Activated CD4-positive, alpha-beta T cell treated with anti-CD3 and anti-CD28 coated beads, Interleukin-2, amount 10 ng/mL, durations not matched to agents 24 days and 14 days (primary cell): ENCODE results near the gene PTPRZ1. TPM values are rescaled to one million over a fixed set of nuclear protein-coding genes. Genes with fewer than 3 reads are reported as not detected.

Source experiments
- DNase-seq: peaks from one replicate; pipeline ENCODE4 v3.0.0; 2022
- H3K27ac Mint-ChIP-seq: one replicate; pipeline ENCODE4 v1.8.0; 2022; ENCODE audit warnings: mild to moderate bottlenecking, mixed read lengths
- H3K27me3 Mint-ChIP-seq: one replicate; pipeline ENCODE4 v1.8.0; 2022; ENCODE audit warnings: mixed read lengths
- H3K36me3 Mint-ChIP-seq: one replicate; pipeline ENCODE4 v1.8.0; 2022; ENCODE audit warnings: low read depth, mild to moderate bottlenecking, mixed read lengths
- H3K4me1 Mint-ChIP-seq: one replicate; pipeline ENCODE4 v1.8.0; 2021; ENCODE audit warnings: mixed read lengths
- H3K4me3 Mint-ChIP-seq: one replicate; pipeline ENCODE4 v1.8.0; 2022; ENCODE audit warnings: mild to moderate bottlenecking, moderate library complexity, mixed read lengths
- H3K9me3 Mint-ChIP-seq: one replicate; pipeline ENCODE4 v1.8.0; 2021; ENCODE audit warnings: mixed read lengths
- intact Hi-C: fragments of 100-400 bp; cut with micrococcal nuclease; formaldehyde crosslinking; loops from one replicate; pipeline ENCODE4 v1.15.1; 2023
- total RNA-seq: library from RNA; stranded (reverse); gene quantifications from 2 replicates; pipeline ENCODE4 v1.2.3, GENCODE V29; 2022

Gene PTPRZ1
- total RNA-seq, 1 donor from 2014 or later, result not detected

GRCh38 chr7:122063146-122063545 is 190.2 kb downstream of the PTPRZ1 start:
- no peaks in the 10 kb centered on the region for H3K4me1 Mint-ChIP-seq
- no peak overlapping the region for H3K27ac Mint-ChIP-seq
- H3K9me3 Mint-ChIP-seq, result no peaks in the 10 kb centered on the region
- H3K36me3 Mint-ChIP-seq, result no peaks in the 10 kb centered on the region
- H3K27me3 Mint-ChIP-seq, result no peaks in the 10 kb centered on the region
- intact Hi-C loops, result no loop called here
- no peak overlapping the region for H3K4me3 Mint-ChIP-seq
- DNase-seq, result no peak

GRCh38 chr7:122064971-122065370 is 192.0 kb downstream of the PTPRZ1 start:
- Mint-ChIP-seq H3K4me3 (no peak overlapping the region), H3K27me3 (no peaks in the 10 kb centered on the region), H3K9me3 (no peaks in the 10 kb centered on the region), H3K27ac (no peak overlapping the region), H3K36me3 (no peaks in the 10 kb centered on the region), H3K4me1 (no peaks in the 10 kb centered on the region)
- intact Hi-C loops, result no loop called here
- DNase-seq, result no peak

GRCh38 chr7:122067077-122067476 is 194.1 kb downstream of the PTPRZ1 start:
- no peaks in the 10 kb centered on the region for H3K9me3 Mint-ChIP-seq
- no peaks in the 10 kb centered on the region for H3K27me3 Mint-ChIP-seq
- H3K27ac Mint-ChIP-seq, result no peak overlapping the region
- intact Hi-C loops, result no loop called here
- H3K4me3 Mint-ChIP-seq, result no peak overlapping the region
- DNase-seq, result no peak
- H3K4me1 Mint-ChIP-seq, result no peaks in the 10 kb centered on the region
- no peaks in the 10 kb centered on the region for H3K36me3 Mint-ChIP-seq

- no peaks in the 10 kb centered on the region for H3K4me1 Mint-ChIP-seq
- H3K27ac Mint-ChIP-seq, result no peak overlapping the region
- no peaks in the 10 kb centered on the region for H3K36me3 Mint-ChIP-seq
- H3K27me3 Mint-ChIP-seq, result no peaks in the 10 kb centered on the region
- DNase-seq, result no peak
- intact Hi-C loops, result no loop called here
- no peak overlapping the region for H3K4me3 Mint-ChIP-seq
- H3K9me3 Mint-ChIP-seq, result no peaks in the 10 kb centered on the region
These were observed 195.1 kb downstream of the PTPRZ1 start for GRCh38 chr7:122068046-122068445.

GRCh38 chr7:122068999-122069398 is 196.0 kb downstream of the PTPRZ1 start:
- no peaks in the 10 kb centered on the region for H3K27me3 Mint-ChIP-seq
- H3K4me3 Mint-ChIP-seq, result no peak overlapping the region
- no peaks in the 10 kb centered on the region for H3K4me1 Mint-ChIP-seq
- intact Hi-C loops, result no loop called here
- DNase-seq, result no peak
- H3K27ac Mint-ChIP-seq, result no peak overlapping the region
- H3K36me3 Mint-ChIP-seq, result no peaks in the 10 kb centered on the region
- no peaks in the 10 kb centered on the region for H3K9me3 Mint-ChIP-seq

GRCh38 chr7:122070062-122070461 is 197.1 kb downstream of the PTPRZ1 start:
- no peaks in the 10 kb centered on the region for H3K9me3 Mint-ChIP-seq
- H3K4me1 Mint-ChIP-seq, result no peaks in the 10 kb centered on the region
- no peaks in the 10 kb centered on the region for H3K27me3 Mint-ChIP-seq
- intact Hi-C loops, result no loop called here
- no peaks in the 10 kb centered on the region for H3K36me3 Mint-ChIP-seq
- no peak overlapping the region for H3K27ac Mint-ChIP-seq
- no peak overlapping the region for H3K4me3 Mint-ChIP-seq
- no peak for DNase-seq

GRCh38 chr7:122070834-122071233 is 197.9 kb downstream of the PTPRZ1 start:
- Mint-ChIP-seq H3K4me1 (no peaks in the 10 kb centered on the region), H3K36me3 (no peaks in the 10 kb centered on the region), H3K9me3 (no peaks in the 10 kb centered on the region), H3K4me3 (no peak overlapping the region), H3K27ac (no peak overlapping the region), H3K27me3 (no peaks in the 10 kb centered on the region)
- intact Hi-C loops, result no loop called here
- no peak for DNase-seq

GRCh38 chr7:122072272-122072671 is 199.3 kb downstream of the PTPRZ1 start:
- Mint-ChIP-seq H3K4me1 (no peaks in the 10 kb centered on the region), H3K9me3 (no peaks in the 10 kb centered on the region), H3K36me3 (no peaks in the 10 kb centered on the region), H3K4me3 (no peak overlapping the region), H3K27ac (no peak overlapping the region), H3K27me3 (no peaks in the 10 kb centered on the region)
- DNase-seq, result no peak
- intact Hi-C loops, result no loop called here

- H3K27me3 Mint-ChIP-seq, result no peaks in the 10 kb centered on the region
- no peaks in the 10 kb centered on the region for H3K36me3 Mint-ChIP-seq
- H3K4me1 Mint-ChIP-seq, result no peaks in the 10 kb centered on the region
- H3K9me3 Mint-ChIP-seq, result no peaks in the 10 kb centered on the region
- no peak overlapping the region for H3K27ac Mint-ChIP-seq
- no peak overlapping the region for H3K4me3 Mint-ChIP-seq
- no peak for DNase-seq
- intact Hi-C loops, result no loop called here
These were observed 200.1 kb downstream of the PTPRZ1 start for GRCh38 chr7:122072924-122073599.

GRCh38 chr7:122073635-122074034 is 200.7 kb downstream of the PTPRZ1 start:
- intact Hi-C loops, result no loop called here
- Mint-ChIP-seq H3K27me3 (no peaks in the 10 kb centered on the region), H3K27ac (no peak overlapping the region), H3K9me3 (no peaks in the 10 kb centered on the region), H3K4me1 (no peaks in the 10 kb centered on the region), H3K36me3 (no peaks in the 10 kb centered on the region), H3K4me3 (no peak overlapping the region)
- DNase-seq, result no peak

- H3K36me3 Mint-ChIP-seq, result no peaks in the 10 kb centered on the region
- no peak overlapping the region for H3K27ac Mint-ChIP-seq
- no peaks in the 10 kb centered on the region for H3K27me3 Mint-ChIP-seq
- DNase-seq, result no peak
- H3K9me3 Mint-ChIP-seq, result no peaks in the 10 kb centered on the region
- no peak overlapping the region for H3K4me3 Mint-ChIP-seq
- no peaks in the 10 kb centered on the region for H3K4me1 Mint-ChIP-seq
- intact Hi-C loops, result no loop called here
These were observed 209.2 kb downstream of the PTPRZ1 start for GRCh38 chr7:122082160-122082559.

- DNase-seq, result no peak
- H3K36me3 Mint-ChIP-seq, result no peaks in the 10 kb centered on the region
- H3K4me3 Mint-ChIP-seq, result no peak overlapping the region
- no peaks in the 10 kb centered on the region for H3K27me3 Mint-ChIP-seq
- no peak overlapping the region for H3K27ac Mint-ChIP-seq
- intact Hi-C loops, result no loop called here
- no peaks in the 10 kb centered on the region for H3K4me1 Mint-ChIP-seq
- H3K9me3 Mint-ChIP-seq, result no peaks in the 10 kb centered on the region
These were observed 209.7 kb downstream of the PTPRZ1 start for GRCh38 chr7:122082670-122083069.

GRCh38 chr7:122092964-122093797 is 220.2 kb downstream of the PTPRZ1 start:
- Mint-ChIP-seq H3K4me3 (no peak overlapping the region), H3K27ac (no peak overlapping the region), H3K9me3 (no peaks in the 10 kb centered on the region), H3K36me3 (no peaks in the 10 kb centered on the region), H3K4me1 (no peaks in the 10 kb centered on the region), H3K27me3 (no peaks in the 10 kb centered on the region)
- DNase-seq, result peak; percentile 87
- intact Hi-C loops, result loop anchor here (1.0 kb wide), 1 partner anchor 437 kb away; no protein-coding TSS in a partner anchor

- intact Hi-C loops, result no loop called here
- no peak overlapping the region for H3K4me3 Mint-ChIP-seq
- H3K27ac Mint-ChIP-seq, result no peak overlapping the region
- H3K27me3 Mint-ChIP-seq, result no peaks in the 10 kb centered on the region
- no peaks in the 10 kb centered on the region for H3K4me1 Mint-ChIP-seq
- peak; percentile 10 for DNase-seq
- H3K36me3 Mint-ChIP-seq, result no peaks in the 10 kb centered on the region
- no peaks in the 10 kb centered on the region for H3K9me3 Mint-ChIP-seq
These were observed 221.6 kb downstream of the PTPRZ1 start for GRCh38 chr7:122094549-122094948.
